ENCODE data around the gene TLE7.

DNA sequence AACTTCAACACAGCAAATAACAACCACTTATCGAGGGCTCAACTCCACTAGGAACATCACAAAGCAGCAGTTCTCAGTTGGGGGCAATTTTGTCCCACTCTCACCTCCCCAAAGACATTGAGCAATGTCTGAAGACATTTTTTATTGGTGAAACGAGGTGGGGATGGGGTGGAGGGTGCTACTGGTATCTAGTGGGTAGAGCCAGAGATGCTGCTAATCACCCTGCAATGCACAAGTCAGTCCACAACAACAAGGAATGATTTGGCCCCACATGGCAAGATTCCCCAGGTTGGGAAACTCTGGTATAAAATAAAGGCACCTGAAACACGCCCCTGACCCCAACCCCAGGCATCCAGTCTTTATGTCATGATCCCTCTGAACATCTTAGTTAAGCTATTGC, 33.3 kb downstream of the TLE7 start:
- TF ChIP-seq, protein P1, sequence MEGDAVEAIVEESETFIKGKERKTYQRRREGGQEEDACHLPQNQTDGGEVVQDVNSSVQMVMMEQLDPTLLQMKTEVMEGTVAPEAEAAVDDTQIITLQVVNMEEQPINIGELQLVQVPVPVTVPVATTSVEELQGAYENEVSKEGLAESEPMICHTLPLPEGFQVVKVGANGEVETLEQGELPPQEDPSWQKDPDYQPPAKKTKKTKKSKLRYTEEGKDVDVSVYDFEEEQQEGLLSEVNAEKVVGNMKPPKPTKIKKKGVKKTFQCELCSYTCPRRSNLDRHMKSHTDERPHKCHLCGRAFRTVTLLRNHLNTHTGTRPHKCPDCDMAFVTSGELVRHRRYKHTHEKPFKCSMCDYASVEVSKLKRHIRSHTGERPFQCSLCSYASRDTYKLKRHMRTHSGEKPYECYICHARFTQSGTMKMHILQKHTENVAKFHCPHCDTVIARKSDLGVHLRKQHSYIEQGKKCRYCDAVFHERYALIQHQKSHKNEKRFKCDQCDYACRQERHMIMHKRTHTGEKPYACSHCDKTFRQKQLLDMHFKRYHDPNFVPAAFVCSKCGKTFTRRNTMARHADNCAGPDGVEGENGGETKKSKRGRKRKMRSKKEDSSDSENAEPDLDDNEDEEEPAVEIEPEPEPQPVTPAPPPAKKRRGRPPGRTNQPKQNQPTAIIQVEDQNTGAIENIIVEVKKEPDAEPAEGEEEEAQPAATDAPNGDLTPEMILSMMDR (IDR thresholded peaks at IDR 0.05) = no peak
- no peak for TF ChIP-seq POLR2A (IDR thresholded peaks at IDR 0.05)

Measured in lower leg skin (tissue), 3 donors.